SK-N-MC (cell line): Measurements from ENCODE around the gene CD48.
A peak's percentile ranks its signal among the peaks of the same experiment; 100 is the strongest.
"Not testable (repeated sequence)": the region's sequence is repeated elsewhere in the genome, so short reads cannot be mapped to it uniquely, and the experiment has no call there.

Experiments used
- DNase-seq: peaks from one replicate; pipeline ENCODE4 v3.0.0-alpha.2; 2011; ENCODE audit warnings: low read depth, low spot score
- H3K27ac ChIP-seq: fragments of 200-600 bp; sonication (generic); 2 replicates; pipeline ENCODE4 v1.5.1; 2016; ENCODE audit warnings: mixed run types
- H3K36me3 ChIP-seq: fragments of 200-600 bp; sonication (generic); 2 replicates; pipeline ENCODE4 v1.6.1; 2017; ENCODE audit warnings: antibody characterized with exemption, low read length, mixed read lengths; ENCODE audit not compliant: insufficient read depth
- H3K4me3 ChIP-seq: fragments of 200-600 bp; sonication (generic); 2 replicates; pipeline ENCODE4 v1.5.1; 2016
- H3K9ac ChIP-seq: fragments of 200-600 bp; sonication (generic); 2 replicates; pipeline ENCODE4 v1.8.0; 2017; ENCODE audit warnings: mixed run types, mixed read lengths; ENCODE audit not compliant: insufficient read length
- H3K9me3 ChIP-seq: fragments of 200-600 bp; sonication (generic); 2 replicates; pipeline ENCODE4 v1.6.1; 2017; ENCODE audit warnings: low read depth, mild to moderate bottlenecking, antibody characterized with exemption, low read length, moderate library complexity, mixed read lengths
- EZH2 ChIP-seq: fragments of 200-600 bp; sonication (generic); IDR thresholded peaks from one replicate; pipeline ENCODE4 v1.6.1; 2017; ENCODE audit warnings: antibody characterized with exemption
- FOXP2 ChIP-seq: optimal IDR thresholded peaks from 2 replicates; pipeline ENCODE3; 2011; ENCODE audit warnings: mild to moderate bottlenecking, moderate library complexity; ENCODE audit not compliant: insufficient read depth; ENCODE audit errors: extremely low read length, control extremely low read depth
- POLR2AphosphoS5 ChIP-seq: IDR thresholded peaks from 2 replicates; pipeline ENCODE4 v1.6.1; 2012; ENCODE audit warnings: mild to moderate bottlenecking, low read depth, low read length, borderline replicate concordance

The CD48 gene

DNA sequence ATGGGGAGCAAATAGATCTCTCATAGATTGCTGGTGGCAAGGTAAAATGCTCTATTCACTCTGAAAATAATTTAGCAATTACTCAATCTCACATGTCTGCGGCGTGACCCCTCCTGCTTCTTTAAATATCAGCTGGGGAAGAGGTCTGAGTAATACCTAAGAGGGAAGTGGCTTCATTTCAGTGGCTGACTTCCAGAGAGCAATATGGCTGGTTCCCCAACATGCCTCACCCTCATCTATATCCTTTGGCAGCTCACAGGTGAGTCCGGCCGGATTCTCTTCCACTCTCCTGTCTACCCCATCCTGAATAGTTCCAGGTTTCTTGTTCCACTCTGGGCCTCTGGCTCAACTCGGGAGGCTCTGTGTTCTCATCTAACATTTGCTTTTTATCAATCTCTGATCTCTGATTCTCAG lies 27.5 kb upstream of the CD48 start, which contains the start of gene SLAMF7:
SLAMF7 (plus strand) TSS at position 150 of the 414 bp plus-strand sequence; CDS start at position 205, 55 bp downstream.
- TF ChIP-seq FOXP2 (no peak), EZH2 (no peak), POLR2AphosphoS5 (no peak)
- H3K36me3 ChIP-seq: no peaks in the 10 kb centered on the region
- H3K27ac ChIP-seq: no peak within 1 kb of the TSS
- no peak within 1 kb of the TSS for H3K9ac ChIP-seq
- no peak within 1 kb of the TSS for H3K4me3 ChIP-seq
- H3K9me3 ChIP-seq: no peaks in the 10 kb centered on the region
- no peak for DNase-seq

DNA sequence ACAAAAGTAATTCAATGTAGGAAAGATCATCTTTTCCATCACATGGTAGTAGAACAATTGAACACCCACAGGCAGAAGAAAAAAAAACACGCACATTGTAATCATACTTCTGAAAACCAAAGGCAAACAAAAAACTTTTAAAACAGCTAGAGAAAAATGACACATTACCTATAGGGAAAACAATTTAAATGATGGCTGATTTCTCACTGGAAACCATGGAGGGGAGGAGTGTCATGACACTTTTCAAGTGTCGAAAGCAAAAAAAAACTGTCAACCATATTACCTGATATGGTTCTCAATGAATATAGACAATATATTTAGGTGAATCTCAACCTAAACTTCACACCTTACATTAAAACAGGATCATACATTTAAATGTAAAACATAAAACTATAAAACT lies 26.6 kb upstream of the CD48 start:
- no peak for DNase-seq
- Histone ChIP-seq H3K27ac (no peak overlapping the region), H3K4me3 (no peak overlapping the region), H3K9me3 (no peaks in the 10 kb centered on the region), H3K36me3 (no peaks in the 10 kb centered on the region), H3K9ac (no peak overlapping the region)
- TF ChIP-seq POLR2AphosphoS5: no peak
- no peak for TF ChIP-seq EZH2
- no peak for TF ChIP-seq FOXP2

DNA sequence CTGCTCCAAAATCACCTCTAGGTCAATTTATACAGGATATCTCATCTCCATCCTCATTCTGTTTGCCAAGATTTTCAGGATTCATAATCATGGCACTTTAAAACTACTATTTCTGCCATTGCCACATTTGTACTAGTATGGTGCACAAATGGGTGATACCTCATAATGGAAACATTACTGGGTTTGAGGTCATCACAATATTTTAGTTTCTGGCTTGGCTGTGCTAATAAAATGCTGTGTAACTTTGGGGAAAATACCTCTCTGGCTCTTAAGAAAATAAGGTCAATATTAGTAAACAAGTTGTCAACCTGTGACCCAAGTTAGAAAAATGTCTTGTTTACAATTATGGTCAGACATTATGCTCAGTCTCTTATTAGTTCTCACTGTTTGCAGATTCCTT lies 22.7 kb upstream of the CD48 start:
- no peaks in the 10 kb centered on the region for H3K36me3 ChIP-seq
- TF ChIP-seq EZH2 (no peak), FOXP2 (no peak), POLR2AphosphoS5 (no peak)
- no peak overlapping the region for H3K9ac ChIP-seq
- H3K9me3 ChIP-seq: no peaks in the 10 kb centered on the region
- no peak overlapping the region for H3K27ac ChIP-seq
- H3K4me3 ChIP-seq: no peak overlapping the region
- no peak for DNase-seq

DNA sequence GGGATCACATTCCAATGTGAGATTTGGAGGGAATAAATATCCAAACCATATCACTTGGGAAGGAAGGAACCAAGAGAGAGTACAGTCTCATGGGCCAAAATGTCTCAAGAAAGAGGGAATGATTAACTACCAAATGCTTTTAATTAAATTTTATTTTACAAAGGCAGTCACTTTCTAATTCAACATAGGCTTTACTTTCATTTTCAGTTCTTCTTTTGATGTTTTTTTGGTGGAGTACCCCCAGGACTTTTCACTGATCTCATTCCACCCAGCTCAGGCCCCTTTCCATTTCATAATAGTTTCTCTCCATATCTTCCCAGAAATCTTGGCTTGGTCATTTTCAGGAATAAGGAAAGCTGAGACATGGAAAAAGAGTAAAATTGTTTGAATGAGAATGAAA lies 22.3 kb upstream of the CD48 start:
- TF ChIP-seq FOXP2 (no peak), EZH2 (no peak), POLR2AphosphoS5 (no peak)
- no peak overlapping the region for H3K4me3 ChIP-seq
- DNase-seq: no peak
- no peaks in the 10 kb centered on the region for H3K36me3 ChIP-seq
- no peak overlapping the region for H3K27ac ChIP-seq
- no peaks in the 10 kb centered on the region for H3K9me3 ChIP-seq
- no peak overlapping the region for H3K9ac ChIP-seq

DNA sequence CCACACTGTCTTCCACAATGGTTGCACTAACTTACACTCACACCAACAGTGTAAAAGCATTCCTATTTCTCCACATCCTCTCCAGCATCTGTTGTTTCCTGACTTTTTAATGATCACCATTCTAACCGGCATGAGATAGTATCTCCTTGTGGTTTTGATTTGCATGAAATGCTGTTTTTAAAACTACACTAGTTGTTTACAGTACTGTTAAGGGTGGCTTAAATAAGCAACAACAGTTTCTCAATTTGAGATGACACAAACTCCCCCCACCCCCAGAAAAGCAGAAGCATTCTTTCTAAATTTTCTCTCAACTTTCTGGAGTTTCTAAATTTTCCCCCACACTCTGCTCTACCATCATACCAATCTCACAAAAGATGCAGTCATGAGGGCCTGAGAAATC lies 20.4 kb upstream of the CD48 start:
- DNase-seq: no peak
- no peaks in the 10 kb centered on the region for H3K9me3 ChIP-seq
- H3K36me3 ChIP-seq: no peaks in the 10 kb centered on the region
- TF ChIP-seq EZH2 (no peak), FOXP2 (no peak), POLR2AphosphoS5 (no peak)
- no peak overlapping the region for H3K4me3 ChIP-seq
- H3K9ac ChIP-seq: no peak overlapping the region
- H3K27ac ChIP-seq: no peak overlapping the region

DNA sequence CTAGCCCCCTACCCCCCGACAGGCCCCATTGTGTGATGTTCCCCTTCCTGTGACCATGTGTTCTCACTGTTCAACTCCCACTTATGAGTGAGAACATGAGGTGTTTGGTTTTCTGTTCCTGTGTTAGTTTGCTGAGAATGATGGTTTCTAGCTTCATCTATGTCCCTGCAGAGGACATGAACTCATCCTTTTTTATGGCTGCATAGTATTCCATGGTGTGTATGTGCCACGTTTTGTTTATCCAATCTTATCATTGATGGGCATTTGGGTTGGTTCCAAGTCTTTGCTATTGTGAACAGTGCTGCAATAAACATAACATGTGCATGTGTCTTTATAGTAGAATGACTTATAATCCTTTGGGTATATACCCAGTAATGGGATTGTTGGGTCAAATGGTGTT lies 19.9 kb upstream of the CD48 start:
- H3K9ac ChIP-seq, DNase-seq, H3K36me3 ChIP-seq, H3K9me3 ChIP-seq, H3K27ac ChIP-seq, H3K4me3 ChIP-seq: not testable (repeated sequence)

DNA sequence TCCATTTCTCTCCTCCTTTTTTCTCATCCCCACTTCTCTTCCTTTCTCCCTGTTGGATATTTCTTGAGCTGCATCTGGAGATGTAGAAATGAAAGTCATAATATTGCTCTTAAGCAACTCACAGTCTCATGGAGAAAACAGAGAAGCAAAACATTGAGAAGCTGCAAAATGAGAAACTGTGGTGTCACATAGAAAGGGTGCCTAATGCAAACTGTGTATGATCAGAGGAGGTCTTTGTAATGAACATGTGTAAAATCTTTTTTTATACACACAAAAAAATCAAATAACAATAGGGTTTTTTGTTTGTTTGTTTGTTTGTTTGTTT lies 15.7 kb upstream of the CD48 start:
- no peaks in the 10 kb centered on the region for H3K36me3 ChIP-seq
- no peak for DNase-seq
- H3K4me3 ChIP-seq: no peak overlapping the region
- no peak overlapping the region for H3K27ac ChIP-seq
- H3K9ac ChIP-seq: no peak overlapping the region
- TF ChIP-seq POLR2AphosphoS5: no peak
- TF ChIP-seq FOXP2: no peak
- no peak for TF ChIP-seq EZH2
- no peaks in the 10 kb centered on the region for H3K9me3 ChIP-seq

DNA sequence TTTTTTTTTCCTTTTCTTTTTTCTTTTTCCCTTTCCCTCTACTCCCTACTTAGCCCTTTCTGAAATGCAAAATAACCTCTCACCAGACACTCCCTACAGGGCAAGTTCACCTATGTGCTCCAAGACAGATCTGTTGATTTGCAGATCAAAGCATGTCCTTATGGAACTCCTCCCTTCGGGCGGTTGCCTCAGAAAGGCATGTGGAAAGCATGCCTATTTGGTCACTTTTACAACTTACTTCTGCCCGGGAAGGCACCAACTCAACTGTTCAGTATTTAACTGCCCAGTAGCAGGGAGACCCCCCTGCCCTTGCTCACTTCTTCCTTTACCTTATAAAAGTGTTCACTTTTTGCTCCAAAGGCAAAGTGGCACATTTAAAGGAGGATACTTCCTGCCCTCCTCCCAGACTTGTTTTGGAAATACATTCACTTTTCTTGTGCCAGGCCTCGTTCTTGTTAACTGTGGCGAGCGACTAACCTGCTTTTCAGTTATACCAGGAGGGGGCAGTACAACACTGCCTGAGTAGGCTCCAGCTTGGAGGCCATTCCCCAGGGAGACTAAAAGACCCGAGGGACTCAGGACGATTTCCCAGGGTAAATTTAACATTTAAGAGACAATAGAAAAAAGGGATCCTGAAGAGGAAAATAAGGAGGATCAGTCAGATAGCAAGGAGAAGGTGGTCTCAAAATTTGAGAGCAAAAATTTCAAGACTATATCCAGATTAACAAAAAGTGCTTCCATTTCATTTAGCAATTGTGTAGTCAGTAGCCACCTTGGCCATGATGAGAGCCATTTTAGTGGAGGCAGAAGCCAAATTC lies 15.1 kb upstream of the CD48 start:
- no peak overlapping the region for H3K9ac ChIP-seq
- no peaks in the 10 kb centered on the region for H3K36me3 ChIP-seq
- no peak overlapping the region for H3K4me3 ChIP-seq
- DNase-seq: peak; percentile 16
- H3K27ac ChIP-seq: no peak overlapping the region
- no peaks in the 10 kb centered on the region for H3K9me3 ChIP-seq
- TF ChIP-seq FOXP2: no peak
- no peak for TF ChIP-seq POLR2AphosphoS5

DNA sequence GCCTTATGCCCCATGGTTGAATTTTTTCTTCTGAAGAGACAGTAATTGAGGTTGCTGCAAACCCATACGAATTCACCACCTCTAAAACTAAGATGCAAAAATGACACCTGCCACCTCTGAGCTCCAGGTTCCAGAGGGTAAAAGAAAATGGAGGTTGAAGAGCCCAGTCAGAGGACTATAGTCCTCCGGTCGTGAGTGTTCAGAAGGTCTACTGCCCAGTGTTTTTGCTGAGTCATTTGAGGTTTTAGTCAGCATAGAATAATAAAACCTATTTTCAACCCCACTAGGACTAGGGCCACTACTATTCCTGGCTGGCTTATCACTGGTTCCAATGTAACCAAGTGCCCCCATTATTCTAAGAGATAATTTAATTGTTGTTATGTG lies 14.5 kb upstream of the CD48 start:
- no peaks in the 10 kb centered on the region for H3K36me3 ChIP-seq
- H3K27ac ChIP-seq: no peak overlapping the region
- no peak overlapping the region for H3K4me3 ChIP-seq
- DNase-seq: no peak
- no peaks in the 10 kb centered on the region for H3K9me3 ChIP-seq
- no peak for TF ChIP-seq EZH2
- H3K9ac ChIP-seq: no peak overlapping the region
